SJCRH30 (cell line): ENCODE measurements around the gene CD3D. TPM values are rescaled to one million over a fixed set of nuclear protein-coding genes. Genes with fewer than 3 reads are reported as not detected.

Experiments
- DNase-seq, 2 experiments: peaks; one replicate each; pipeline ENCODE4 v3.0.0-alpha.2; 2015 to 2020
- H3K27ac ChIP-seq: fragments of 250-450 bp; sonication (Bioruptor Pico); 2 replicates; pipeline ENCODE4 v1.5.1; 2020; ENCODE audit warnings: mild to moderate bottlenecking, moderate library complexity
- H3K27me3 ChIP-seq: fragments of 250-450 bp; sonication (Bioruptor Pico); 2 replicates; pipeline ENCODE4 v1.5.1; 2020; ENCODE audit warnings: mild to moderate bottlenecking, moderate library complexity
- H3K36me3 ChIP-seq: fragments of 250-450 bp; sonication (Bioruptor Pico); 2 replicates; pipeline ENCODE4 v1.5.1; 2020; ENCODE audit warnings: mild to moderate bottlenecking, moderate library complexity
- H3K4me1 ChIP-seq: fragments of 250-450 bp; sonication (Bioruptor Pico); 2 replicates; pipeline ENCODE4 v1.5.1; 2020; ENCODE audit warnings: mild to moderate bottlenecking, moderate library complexity
- H3K4me3 ChIP-seq: fragments of 250-450 bp; sonication (Bioruptor Pico); 2 replicates; pipeline ENCODE4 v1.5.1; 2020; ENCODE audit warnings: mild to moderate bottlenecking, moderate library complexity
- H3K9me3 ChIP-seq: fragments of 250-450 bp; sonication (Bioruptor Pico); replicated peaks from 2 replicates; pipeline ENCODE4 v1.5.1; 2020; ENCODE audit warnings: mild to moderate bottlenecking, moderate library complexity
- total RNA-seq: library from RNA; depleted of rRNA; stranded (reverse); fragments of >200 nt; shearing (Covaris generic); gene quantifications from 2 replicates; pipeline ENCODE4 v1.2.3, GENCODE V29; 2014; rRNA removed

CD3D gene
- total RNA-seq, 1 experiment from 2014 or later, result not detected

GRCh38 chr11:118301600-118302195 is 40.8 kb downstream of the CD3D start:
- no peak overlapping the region for H3K27ac ChIP-seq
- H3K9me3 ChIP-seq, result no peaks in the 10 kb centered on the region
- H3K36me3 ChIP-seq, result no peaks in the 10 kb centered on the region
- DNase-seq, result no peak
- H3K27me3 ChIP-seq, result no peaks in the 10 kb centered on the region
- H3K4me3 ChIP-seq, result no peak overlapping the region
- no peaks in the 10 kb centered on the region for H3K4me1 ChIP-seq

DNA sequence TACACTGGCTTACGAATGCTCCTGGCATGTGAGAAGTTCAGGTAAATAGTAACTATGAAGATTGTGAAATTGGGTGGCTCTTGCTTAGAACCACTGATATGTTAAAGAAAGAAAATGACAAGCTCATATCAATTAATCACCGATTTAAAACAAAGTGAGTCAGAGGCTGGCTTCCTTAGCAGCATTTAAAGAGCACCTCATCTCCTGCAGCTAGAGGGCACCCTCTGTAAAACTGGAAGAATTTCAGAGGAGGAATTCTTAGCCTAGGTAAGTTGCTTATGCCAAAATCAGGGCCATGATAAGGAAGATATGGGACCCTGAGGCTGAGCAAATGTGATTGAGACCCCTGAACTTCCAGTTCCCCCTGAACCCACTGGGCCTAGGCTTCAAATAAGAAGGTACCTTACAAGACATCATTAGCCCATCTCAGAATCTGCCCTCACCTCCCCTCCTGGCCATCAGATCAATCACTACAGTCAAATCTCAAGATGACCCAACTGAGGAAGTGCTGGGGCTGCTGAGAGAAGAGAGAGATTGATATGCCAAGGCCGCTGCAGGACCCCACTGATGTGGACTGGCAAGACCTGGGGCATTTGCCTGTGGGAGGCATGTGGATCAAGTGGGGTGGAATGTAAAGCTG is 46.6 kb downstream of the CD3D start:
- Histone ChIP-seq H3K4me3 (no peak overlapping the region), H3K4me1 (no peaks in the 10 kb centered on the region), H3K27me3 (no peaks in the 10 kb centered on the region), H3K36me3 (no peaks in the 10 kb centered on the region), H3K27ac (no peak overlapping the region), H3K9me3 (no peaks in the 10 kb centered on the region)
- peak in 1 of 2 experiments; percentile 12 for DNase-seq

GRCh38 chr11:118295199-118295598 is 47.3 kb downstream of the CD3D start:
- no peak overlapping the region for H3K27ac ChIP-seq
- DNase-seq, result no peak
- no peaks in the 10 kb centered on the region for H3K4me1 ChIP-seq
- H3K4me3 ChIP-seq, result no peak overlapping the region
- H3K9me3 ChIP-seq, result no peaks in the 10 kb centered on the region
- H3K27me3 ChIP-seq, result no peaks in the 10 kb centered on the region
- no peaks in the 10 kb centered on the region for H3K36me3 ChIP-seq

- no peak overlapping the region for H3K4me3 ChIP-seq
- no peaks in the 10 kb centered on the region for H3K27me3 ChIP-seq
- no peak for DNase-seq
- H3K36me3 ChIP-seq, result no peaks in the 10 kb centered on the region
- no peaks in the 10 kb centered on the region for H3K9me3 ChIP-seq
- H3K27ac ChIP-seq, result no peak overlapping the region
- no peaks in the 10 kb centered on the region for H3K4me1 ChIP-seq
These were observed 48.5 kb downstream of the CD3D start for GRCh38 chr11:118294053-118294452.

DNA sequence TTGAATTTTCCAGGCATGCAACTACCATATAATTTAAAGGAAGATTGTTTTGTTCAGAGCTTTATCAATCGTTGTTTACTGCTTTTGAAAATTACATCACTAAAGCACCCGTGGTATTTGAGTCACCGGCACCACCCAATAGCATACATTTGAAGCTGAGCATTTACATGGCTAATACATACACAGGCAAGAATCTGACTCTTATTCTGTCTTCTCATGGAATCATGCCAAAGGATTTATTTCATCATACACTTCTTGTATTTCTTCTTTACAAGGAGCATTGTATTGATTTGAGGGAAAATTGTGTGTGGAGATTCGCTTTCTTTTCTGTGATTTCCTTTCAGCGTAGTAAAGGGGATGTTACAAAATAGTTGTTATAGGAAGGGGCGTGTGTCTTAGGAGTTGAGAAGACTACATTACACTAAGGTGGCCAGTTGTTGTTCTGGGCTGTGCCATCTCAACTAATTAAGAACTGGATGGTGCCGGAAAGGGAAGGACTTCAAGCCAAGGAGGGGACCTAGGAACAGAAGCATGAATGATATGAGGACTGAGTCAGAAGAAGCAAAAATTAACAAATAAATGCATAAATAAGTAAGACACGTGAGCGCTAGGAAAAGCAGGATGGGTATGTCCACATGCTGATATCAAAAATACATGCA is 50.9 kb downstream of the CD3D start:
- H3K27me3 ChIP-seq, result no peaks in the 10 kb centered on the region
- no peaks in the 10 kb centered on the region for H3K36me3 ChIP-seq
- no peaks in the 10 kb centered on the region for H3K4me1 ChIP-seq
- H3K27ac ChIP-seq, result no peak overlapping the region
- H3K4me3 ChIP-seq, result no peak overlapping the region
- H3K9me3 ChIP-seq, result no peaks in the 10 kb centered on the region
- DNase-seq, result no peak

DNA sequence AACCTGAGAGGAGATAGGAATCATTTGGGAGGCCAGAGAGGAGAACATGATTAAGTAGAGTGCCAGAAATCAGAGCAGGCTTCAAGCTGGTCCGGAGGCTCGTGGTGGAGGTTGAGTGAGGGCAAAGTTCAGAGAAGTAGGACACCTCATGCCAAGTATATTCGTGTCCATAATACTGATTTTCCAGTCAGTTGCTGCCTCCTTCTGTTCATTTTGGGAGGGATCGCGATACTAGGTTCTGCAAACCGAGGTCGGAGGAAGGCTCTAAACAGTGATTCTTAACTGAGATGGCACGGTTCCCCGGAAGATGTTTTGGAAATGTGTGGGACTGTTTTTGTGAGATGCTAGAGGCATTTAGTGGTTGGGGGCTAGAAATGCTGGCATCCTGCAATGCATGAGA is 51.6 kb downstream of the CD3D start:
- H3K36me3 ChIP-seq, result no peaks in the 10 kb centered on the region
- no peak for DNase-seq
- no peak overlapping the region for H3K27ac ChIP-seq
- H3K4me1 ChIP-seq, result no peaks in the 10 kb centered on the region
- no peak overlapping the region for H3K4me3 ChIP-seq
- no peaks in the 10 kb centered on the region for H3K9me3 ChIP-seq
- no peaks in the 10 kb centered on the region for H3K27me3 ChIP-seq

- Histone ChIP-seq H3K36me3 (no peaks in the 10 kb centered on the region), H3K27ac (no peak overlapping the region), H3K4me3 (no peak overlapping the region), H3K4me1 (no peaks in the 10 kb centered on the region), H3K27me3 (no peaks in the 10 kb centered on the region), H3K9me3 (no peaks in the 10 kb centered on the region)
- DNase-seq, result no peak
These were observed 53.1 kb downstream of the CD3D start for GRCh38 chr11:118289401-118289800.

Other genes with a start within 250 kb of the CD3D start
- not detected in 2 replicates for gene SCN4B, start 189.9 kb downstream of the CD3D start, total RNA-seq
- gene SCN2B, start 166.1 kb downstream of the CD3D start, total RNA-seq, result not detected in 2 replicates
- not detected in 2 replicates for gene JAML, start 117.7 kb downstream of the CD3D start, total RNA-seq
- gene MPZL3, start 90.3 kb downstream of the CD3D start, total RNA-seq, result 0.10 and 0.12 TPM in 2 replicates
- gene MPZL2, start 78.4 kb downstream of the CD3D start, total RNA-seq, result not detected in 2 replicates
- not detected in 2 replicates for gene CD3E, start 38.0 kb downstream of the CD3D start, total RNA-seq
- gene CD3G, start 1.6 kb upstream of the CD3D start, total RNA-seq, result not detected in 2 replicates
- 32.8 and 34.7 TPM in 2 replicates for gene UBE4A, start 16.9 kb upstream of the CD3D start, total RNA-seq
- 165 and 191 TPM in 2 replicates for gene ATP5MG, start 58.9 kb upstream of the CD3D start, total RNA-seq
- 32.3 and 33.2 TPM in 2 replicates for gene KMT2A, start 93.8 kb upstream of the CD3D start, total RNA-seq
- gene TTC36, start 184.8 kb upstream of the CD3D start, total RNA-seq, result 0.47 TPM in 1 of 2 replicates, not detected in the other
- gene TMEM25, start 188.5 kb upstream of the CD3D start, total RNA-seq, result 8.5 and 8.7 TPM in 2 replicates
- gene IFT46, start 223.2 kb upstream of the CD3D start, total RNA-seq, result 16.0 and 17.2 TPM in 2 replicates
- gene ARCN1, start 229.7 kb upstream of the CD3D start, total RNA-seq, result 135 and 143 TPM in 2 replicates